Endothelial cell of umbilical vein (primary cell): ENCODE results near the gene HMGN5. TPM values are rescaled to one million over a fixed set of nuclear protein-coding genes. Genes with fewer than 3 reads are reported as not detected.

ENCODE experiments used
- BruUV-seq: library from RNA; stranded (reverse); fragments of 400-500 nt; replicated peaks from 2 replicates; lab custom pipeline; 2021; lab: Mats Ljungman, UMichigan
- CTCF ChIA-PET: fragments of 300-600, 350-600 bp; sonication (Branson Sonifier 250); formaldehyde crosslinking; loops from one replicate; lab custom pipeline; 2021; ENCODE audit warnings: antibody characterized with exemption, inconsistent platforms; lab: Charles Lee
- POLR2A ChIA-PET: fragments of 300-600, 350-600 bp; sonication (Branson Sonifier 250); formaldehyde crosslinking; loops from one replicate; lab custom pipeline; 2021; ENCODE audit warnings: antibody characterized with exemption, inconsistent platforms; lab: Charles Lee
- DNase-seq: peaks from one replicate; pipeline ENCODE4 v3.0.0-alpha.2; 2011; ENCODE audit warnings: low read depth, low spot score
- FAIRE-seq: peaks from 2 replicates; lab custom pipeline; 2011; peaks lifted over from hg19 to GRCh38; lab: Jason Lieb, UNC
- H2AFZ ChIP-seq: 2 replicates; pipeline ENCODE4 v1.6.0; 2012; ENCODE audit warnings: low read depth, low read length, control low read depth, inconsistent platforms
- H3K27ac ChIP-seq: 2 replicates; pipeline ENCODE4 v1.5.1; 2011; ENCODE audit warnings: low read depth, mild to moderate bottlenecking, control low read depth, low read length, moderate library complexity; ENCODE audit not compliant: insufficient read depth
- H3K27me3 ChIP-seq, 2 experiments: 2 replicates each; pipeline versions ENCODE4 v1.6.0 to v1.6.1; 2011; ENCODE audit warnings: low read length in 2 of 2, mixed read lengths in 1 of 2; ENCODE audit not compliant: control insufficient read depth in 2 of 2, insufficient read depth in 2 of 2
- H3K36me3 ChIP-seq, 2 experiments: 2 replicates in 1 of 2; 3 replicates in 1 of 2; pipeline ENCODE4 v1.5.1; 2011; ENCODE audit warnings: low read length in 2 of 2, mild to moderate bottlenecking in 1 of 2, moderate library complexity in 1 of 2; ENCODE audit not compliant: control insufficient read depth in 2 of 2, insufficient read depth in 2 of 2; ENCODE audit errors: extremely low read depth in 1 of 2
- H3K4me1 ChIP-seq: 3 replicates; pipeline ENCODE4 v1.5.1; 2011; ENCODE audit warnings: mild to moderate bottlenecking, low read length; ENCODE audit not compliant: control insufficient read depth, insufficient read depth; ENCODE audit errors: extremely low read depth
- H3K4me2 ChIP-seq: 2 replicates; pipeline ENCODE4 v1.6.1; 2011; ENCODE audit warnings: low read length, control low read depth, mixed read lengths; ENCODE audit not compliant: insufficient read depth
- H3K4me3 ChIP-seq, 3 experiments: fragments of 200-600 bp in 1 of 3; sonication (generic), shearing (Covaris generic) in 1 of 3; replicated peaks in 1 of 3; 2 replicates each; pipeline ENCODE4 v1.5.1; 2011 to 2016; ENCODE audit warnings: control low read depth in 3 of 3, low read length in 3 of 3, mild to moderate bottlenecking in 2 of 3, inconsistent platforms in 1 of 3, low read depth in 1 of 3, moderate library complexity in 1 of 3; ENCODE audit not compliant: insufficient read depth in 1 of 3
- H3K79me2 ChIP-seq: 2 replicates; pipeline ENCODE4 v1.6.0; 2012; ENCODE audit warnings: low read length, inconsistent platforms; ENCODE audit not compliant: control insufficient read depth, insufficient read depth
- H3K9ac ChIP-seq: replicated peaks from 2 replicates; pipeline ENCODE3; 2011; ENCODE audit warnings: low read length, control low read depth; ENCODE audit not compliant: insufficient read depth; ENCODE audit errors: extremely low read depth
- H3K9me1 ChIP-seq: replicated peaks from 3 replicates; pipeline ENCODE4 v1.6.0; 2011; ENCODE audit warnings: mild to moderate bottlenecking, low read length; ENCODE audit not compliant: control insufficient read depth, insufficient read depth; ENCODE audit errors: extremely low read depth
- H3K9me3 ChIP-seq: replicated peaks from 2 replicates; pipeline ENCODE4 v1.5.1; 2012; ENCODE audit warnings: low read length, inconsistent platforms; ENCODE audit not compliant: control insufficient read depth, insufficient read depth
- H4K20me1 ChIP-seq: replicated peaks from 2 replicates; pipeline ENCODE3; 2011; ENCODE audit warnings: mild to moderate bottlenecking, low read length; ENCODE audit not compliant: control insufficient read depth, insufficient read depth; ENCODE audit errors: extremely low read depth
- EZH2 ChIP-seq: IDR thresholded peaks from 2 replicates; pipeline ENCODE4 v1.6.1; 2012; ENCODE audit warnings: borderline replicate concordance, low read depth, mild to moderate bottlenecking, moderate library complexity, low read length, inconsistent platforms; ENCODE audit not compliant: severe bottlenecking
- FOS ChIP-seq: IDR thresholded peaks from 2 replicates; pipeline ENCODE4 v1.6.1; 2011; ENCODE audit warnings: mild to moderate bottlenecking, low read length, moderate library complexity, borderline replicate concordance; ENCODE audit not compliant: insufficient read depth
- GATA2 ChIP-seq: IDR thresholded peaks from 2 replicates; pipeline ENCODE4 v1.7.0; 2011; ENCODE audit warnings: low read depth, mild to moderate bottlenecking, moderate library complexity, mixed read lengths, low read length; ENCODE audit not compliant: insufficient read length, insufficient read depth
- JUN ChIP-seq: IDR thresholded peaks from 2 replicates; pipeline ENCODE4 v1.6.1; 2011; ENCODE audit warnings: borderline replicate concordance, low read depth; ENCODE audit not compliant: insufficient read length, insufficient read depth
- MYC ChIP-seq: IDR thresholded peaks from one replicate; pipeline ENCODE4 v1.6.1; 2011; ENCODE audit warnings: mild to moderate bottlenecking, low read depth, low read length
- POLR2A ChIP-seq: IDR thresholded peaks from 2 replicates; pipeline ENCODE4 v1.6.1; 2012; ENCODE audit warnings: low read depth, mild to moderate bottlenecking, control low read depth, low read length
- POLR2AphosphoS5 ChIP-seq: IDR thresholded peaks from 2 replicates; pipeline ENCODE4 v1.6.1; 2012; ENCODE audit warnings: low read depth, mild to moderate bottlenecking, control low read depth, low read length, moderate library complexity; ENCODE audit not compliant: insufficient read depth
- dilution Hi-C: fragments of 300-500 bp; cut with MboI; formaldehyde crosslinking; loops from one replicate; pipeline ENCODE4 v1.15.0; 2019; ENCODE audit warnings: low sequenced_read_pairs; ENCODE audit not compliant: extremely low pct_ligation_motif_present
- intact Hi-C: fragments of 100-400 bp; cut with micrococcal nuclease; formaldehyde crosslinking; loops from one replicate; pipeline ENCODE4 v1.10.0; 2022
- polyA plus RNA-seq, 4 experiments: library from polyadenylated mRNA; depleted of rRNA in 3 of 4; stranded (reverse) in 3 of 4; unstranded in 1 of 4; fragments of >200 nt; gene quantifications; 2 replicates each; pipeline versions ENCODE4 v1.2.1 to v1.2.3, GENCODE V29; 2011 to 2012; ENCODE audit warnings: missing spikeins in 1 of 4
- total RNA-seq: library from RNA; stranded (reverse); gene quantifications from 2 replicates; pipeline ENCODE4 v1.2.3, GENCODE V29; 2021
- TF ChIP-seq, protein P1 (sequence below), 2 donors: IDR thresholded peaks; 1 replicate in 1 of 2; 2 replicates in 1 of 2; pipeline ENCODE4 v1.5.1; 2011; ENCODE audit warnings: low read length in 2 of 2, mild to moderate bottlenecking in 2 of 2, moderate library complexity in 2 of 2, control low read depth in 1 of 2, inconsistent platforms in 1 of 2, low read depth in 1 of 2; ENCODE audit not compliant: insufficient read depth in 1 of 2; ENCODE audit errors: extremely low read depth in 1 of 2
- TF ChIP-seq, protein P2 (sequence below): IDR thresholded peaks from 2 replicates; pipeline ENCODE4 v1.6.1; 2011; ENCODE audit not compliant: insufficient read depth, insufficient read length

The HMGN5 gene
- total and polyA plus RNA-seq, 2 donors (not counting 3 experiments of a cell fraction or from before 2014, with no cell fraction given): 0.95 to 6.1 TPM

DNA sequence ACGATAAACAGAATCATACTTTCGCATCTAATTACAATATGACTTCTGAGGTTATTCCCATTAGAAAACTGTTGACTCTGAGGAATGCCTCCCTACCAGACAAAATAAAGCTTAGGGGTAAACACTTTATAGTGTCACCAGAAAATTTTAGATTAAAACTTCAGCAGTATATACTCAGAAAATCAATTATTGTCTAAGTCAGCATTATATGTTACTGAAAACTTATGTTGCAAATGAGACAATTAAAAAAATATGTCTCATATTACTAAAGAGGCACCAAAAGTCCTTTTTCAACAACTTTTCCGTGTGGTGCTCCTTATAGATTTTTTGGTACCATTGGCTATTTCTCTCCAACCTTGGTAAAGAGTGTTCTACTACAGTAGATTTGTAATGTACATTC is 91.4 kb downstream of the HMGN5 start:
- Histone ChIP-seq H3K27me3 (no peaks in the 10 kb centered on the region), H3K36me3 (no peaks in the 10 kb centered on the region), H2AFZ (no peak overlapping the region), H3K9ac (no peak overlapping the region), H3K9me1 (no peaks in the 10 kb centered on the region), H3K4me1 (no peaks in the 10 kb centered on the region), H3K4me2 (no peak overlapping the region), H3K79me2 (no peaks in the 10 kb centered on the region), H4K20me1 (no peaks in the 10 kb centered on the region), H3K4me3 (no peak overlapping the region), H3K27ac (no peak overlapping the region), H3K9me3 (no peaks in the 10 kb centered on the region)
- dilution Hi-C loops (no loop called here), intact Hi-C loops (no loop called here)
- ChIA-PET POLR2A (no interaction called here), CTCF (no interaction called here)
- no peak for DNase-seq
- BruUV-seq: no TSS peak
- TF ChIP-seq EZH2 (no peak), POLR2A (no peak), GATA2 (no peak), POLR2AphosphoS5 (no peak), JUN (no peak), MYC (no peak), FOS (no peak)
- TF ChIP-seq, protein P1, sequence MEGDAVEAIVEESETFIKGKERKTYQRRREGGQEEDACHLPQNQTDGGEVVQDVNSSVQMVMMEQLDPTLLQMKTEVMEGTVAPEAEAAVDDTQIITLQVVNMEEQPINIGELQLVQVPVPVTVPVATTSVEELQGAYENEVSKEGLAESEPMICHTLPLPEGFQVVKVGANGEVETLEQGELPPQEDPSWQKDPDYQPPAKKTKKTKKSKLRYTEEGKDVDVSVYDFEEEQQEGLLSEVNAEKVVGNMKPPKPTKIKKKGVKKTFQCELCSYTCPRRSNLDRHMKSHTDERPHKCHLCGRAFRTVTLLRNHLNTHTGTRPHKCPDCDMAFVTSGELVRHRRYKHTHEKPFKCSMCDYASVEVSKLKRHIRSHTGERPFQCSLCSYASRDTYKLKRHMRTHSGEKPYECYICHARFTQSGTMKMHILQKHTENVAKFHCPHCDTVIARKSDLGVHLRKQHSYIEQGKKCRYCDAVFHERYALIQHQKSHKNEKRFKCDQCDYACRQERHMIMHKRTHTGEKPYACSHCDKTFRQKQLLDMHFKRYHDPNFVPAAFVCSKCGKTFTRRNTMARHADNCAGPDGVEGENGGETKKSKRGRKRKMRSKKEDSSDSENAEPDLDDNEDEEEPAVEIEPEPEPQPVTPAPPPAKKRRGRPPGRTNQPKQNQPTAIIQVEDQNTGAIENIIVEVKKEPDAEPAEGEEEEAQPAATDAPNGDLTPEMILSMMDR (IDR thresholded peaks at IDR 0.05; ENCODE audit: extremely low read depth in 1 of 2, insufficient read depth in 1 of 2, low read depth in 1 of 2, low read length in 2 of 2): no peak
- TF ChIP-seq, protein P2, sequence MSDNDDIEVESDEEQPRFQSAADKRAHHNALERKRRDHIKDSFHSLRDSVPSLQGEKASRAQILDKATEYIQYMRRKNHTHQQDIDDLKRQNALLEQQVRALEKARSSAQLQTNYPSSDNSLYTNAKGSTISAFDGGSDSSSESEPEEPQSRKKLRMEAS: no peak
- FAIRE-seq: no peak
